Activated T-helper 17 cell treated with anti-CD3 and anti-CD28 coated beads, Interleukin-2, amount 50 U/mL, for 72 hours (primary cell): ENCODE data around the gene FOXL1. TPM values are rescaled to one million over a fixed set of nuclear protein-coding genes. Genes with fewer than 3 reads are reported as not detected.

Experiments used
- ATAC-seq: fragments of 150-1000 bp; cut with Tn5 transposase; replicated peaks from 2 replicates; pipeline ENCODE4 v1.10.0; 2021; ENCODE audit warnings: mild to moderate bottlenecking, moderate library complexity
- H3K27ac Mint-ChIP-seq: one replicate; pipeline ENCODE4 v1.8.0; 2022; ENCODE audit warnings: mixed read lengths
- H3K27me3 Mint-ChIP-seq: one replicate; pipeline ENCODE4 v1.8.0; 2022; ENCODE audit warnings: mixed read lengths
- H3K36me3 Mint-ChIP-seq: one replicate; pipeline ENCODE4 v1.8.0; 2022; ENCODE audit warnings: low read depth, mild to moderate bottlenecking, mixed read lengths
- H3K4me1 Mint-ChIP-seq: one replicate; pipeline ENCODE4 v1.8.0; 2022; ENCODE audit warnings: mixed read lengths
- H3K4me3 Mint-ChIP-seq: one replicate; pipeline ENCODE4 v1.8.0; 2022; ENCODE audit warnings: mild to moderate bottlenecking, mixed read lengths
- H3K9me3 Mint-ChIP-seq: one replicate; pipeline ENCODE4 v1.8.0; 2022; ENCODE audit warnings: mixed read lengths
- total RNA-seq, 2 donors: library from RNA; stranded (reverse); gene quantifications; one replicate each; pipeline ENCODE4 v1.2.3, GENCODE V29; 2022

The FOXL1 gene
- total RNA-seq, 2 donors from 2014 or later, result not detected

GRCh38 chr16:86557587-86557986 lies 20.8 kb upstream of the FOXL1 start:
- Mint-ChIP-seq H3K4me3 (no peak overlapping the region), H3K4me1 (no peaks in the 10 kb centered on the region), H3K27me3 (peaks cover 15% of the 10 kb centered on the region), H3K36me3 (peaks cover 22% of the 10 kb centered on the region), H3K9me3 (no peaks in the 10 kb centered on the region), H3K27ac (no peak overlapping the region)
- no peak for ATAC-seq

GRCh38 chr16:86558355-86559193 lies 19.8 kb upstream of the FOXL1 start:
- H3K27ac Mint-ChIP-seq, result no peak overlapping the region

GRCh38 chr16:86559802-86560305 lies 18.5 kb upstream of the FOXL1 start:
- H3K36me3 Mint-ChIP-seq, result peaks cover 8% of the 10 kb centered on the region
- no peak overlapping the region for H3K27ac Mint-ChIP-seq
- H3K4me3 Mint-ChIP-seq, result no peak overlapping the region
- no peak for ATAC-seq
- H3K4me1 Mint-ChIP-seq, result peaks cover 5% of the 10 kb centered on the region
- H3K27me3 Mint-ChIP-seq, result peaks cover 31% of the 10 kb centered on the region
- H3K9me3 Mint-ChIP-seq, result no peaks in the 10 kb centered on the region

More at GRCh38 chr16:86558355-86559193, 19.8 kb upstream of the FOXL1 start:
- ATAC-seq, result no peak
- peaks cover 16% of the 10 kb centered on the region for H3K36me3 Mint-ChIP-seq
- H3K27me3 Mint-ChIP-seq, result peaks cover 19% of the 10 kb centered on the region
- H3K4me1 Mint-ChIP-seq, result no peaks in the 10 kb centered on the region
- no peak overlapping the region for H3K4me3 Mint-ChIP-seq
- H3K9me3 Mint-ChIP-seq, result no peaks in the 10 kb centered on the region

- no peak for ATAC-seq
- Mint-ChIP-seq H3K4me1 (peaks cover 5% of the 10 kb centered on the region), H3K27ac (no peak overlapping the region), H3K9me3 (no peaks in the 10 kb centered on the region), H3K27me3 (peaks cover 37% of the 10 kb centered on the region), H3K4me3 (no peak overlapping the region), H3K36me3 (no peaks in the 10 kb centered on the region)
Observed at GRCh38 chr16:86562356-86562755, 16.0 kb upstream of the FOXL1 start.

- ATAC-seq, result peak; percentile 87
- H3K4me3 Mint-ChIP-seq, result peak overlapping the region; percentile 50
- peaks cover 33% of the 10 kb centered on the region for H3K27me3 Mint-ChIP-seq
- H3K27ac Mint-ChIP-seq, result no peak overlapping the region
- H3K4me1 Mint-ChIP-seq, result peaks cover 5% of the 10 kb centered on the region
- no peaks in the 10 kb centered on the region for H3K36me3 Mint-ChIP-seq
- no peaks in the 10 kb centered on the region for H3K9me3 Mint-ChIP-seq
Observed at GRCh38 chr16:86563469-86564345, 14.6 kb upstream of the FOXL1 start.

GRCh38 chr16:86565181-86565631 lies 13.1 kb upstream of the FOXL1 start:
- H3K4me1 Mint-ChIP-seq, result peaks cover 5% of the 10 kb centered on the region
- H3K27ac Mint-ChIP-seq, result no peak overlapping the region
- no peak for ATAC-seq
- no peak overlapping the region for H3K4me3 Mint-ChIP-seq
- H3K27me3 Mint-ChIP-seq, result peaks cover 41% of the 10 kb centered on the region
- H3K36me3 Mint-ChIP-seq, result no peaks in the 10 kb centered on the region
- H3K9me3 Mint-ChIP-seq, result no peaks in the 10 kb centered on the region

GRCh38 chr16:86565644-86566511 lies 12.5 kb upstream of the FOXL1 start:
- no peak overlapping the region for H3K27ac Mint-ChIP-seq
- no peak for ATAC-seq
- H3K36me3 Mint-ChIP-seq, result no peaks in the 10 kb centered on the region
- H3K4me3 Mint-ChIP-seq, result no peak overlapping the region
- peaks cover 44% of the 10 kb centered on the region for H3K27me3 Mint-ChIP-seq
- H3K4me1 Mint-ChIP-seq, result peaks cover 5% of the 10 kb centered on the region
- no peaks in the 10 kb centered on the region for H3K9me3 Mint-ChIP-seq

- H3K9me3 Mint-ChIP-seq, result no peaks in the 10 kb centered on the region
- no peak for ATAC-seq
- H3K27me3 Mint-ChIP-seq, result peaks cover 50% of the 10 kb centered on the region
- peaks cover 5% of the 10 kb centered on the region for H3K4me1 Mint-ChIP-seq
- no peaks in the 10 kb centered on the region for H3K36me3 Mint-ChIP-seq
- H3K4me3 Mint-ChIP-seq, result peak within 1 kb of the TSS; percentile 25
- no peak within 1 kb of the TSS for H3K27ac Mint-ChIP-seq
Observed at GRCh38 chr16:86566601-86566965, 11.8 kb upstream of the FOXL1 start, which contains the start of gene FOXC2. Gene FOXC2, plus strand, starts transcription at chr16:86566829. Its CDS starts 507 bp downstream, at chr16:86567336.

GRCh38 chr16:86566966-86567700 lies 11.2 kb upstream of the FOXL1 start:
- Mint-ChIP-seq H3K27ac (no peak overlapping the region), H3K27me3 (peaks cover 47% of the 10 kb centered on the region), H3K4me1 (peaks cover 5% of the 10 kb centered on the region), H3K36me3 (no peaks in the 10 kb centered on the region), H3K4me3 (peak overlapping the region; percentile 25), H3K9me3 (no peaks in the 10 kb centered on the region)
- no peak for ATAC-seq

- H3K4me3 Mint-ChIP-seq, result peak overlapping the region; percentile 25
- no peaks in the 10 kb centered on the region for H3K36me3 Mint-ChIP-seq
- peaks cover 44% of the 10 kb centered on the region for H3K27me3 Mint-ChIP-seq
- no peak for ATAC-seq
- peaks cover 5% of the 10 kb centered on the region for H3K4me1 Mint-ChIP-seq
- H3K9me3 Mint-ChIP-seq, result no peaks in the 10 kb centered on the region
- H3K27ac Mint-ChIP-seq, result no peak overlapping the region
Observed at GRCh38 chr16:86567701-86568581, 10.4 kb upstream of the FOXL1 start.

- Mint-ChIP-seq H3K27ac (no peak overlapping the region), H3K4me1 (peaks cover 1% of the 10 kb centered on the region), H3K27me3 (peaks cover 45% of the 10 kb centered on the region), H3K4me3 (no peak overlapping the region), H3K9me3 (no peaks in the 10 kb centered on the region), H3K36me3 (no peaks in the 10 kb centered on the region)
- no peak for ATAC-seq
Observed at GRCh38 chr16:86568677-86569623, 9.4 kb upstream of the FOXL1 start.
